ENCODE results near the gene C17orf58. TPM values are rescaled to one million over a fixed set of nuclear protein-coding genes. Genes with fewer than 3 reads are reported as not detected.
A peak's percentile ranks its signal among the peaks of the same experiment; 100 is the strongest.

The C17orf58 gene
- total and polyA plus RNA-seq, 9 of the 15 experiments (the other 6 are each of a cell fraction or from before 2014, with no cell fraction given) = 8.6 to 37.4 (median 27.6) TPM

- TF ChIP-seq, protein P1, sequence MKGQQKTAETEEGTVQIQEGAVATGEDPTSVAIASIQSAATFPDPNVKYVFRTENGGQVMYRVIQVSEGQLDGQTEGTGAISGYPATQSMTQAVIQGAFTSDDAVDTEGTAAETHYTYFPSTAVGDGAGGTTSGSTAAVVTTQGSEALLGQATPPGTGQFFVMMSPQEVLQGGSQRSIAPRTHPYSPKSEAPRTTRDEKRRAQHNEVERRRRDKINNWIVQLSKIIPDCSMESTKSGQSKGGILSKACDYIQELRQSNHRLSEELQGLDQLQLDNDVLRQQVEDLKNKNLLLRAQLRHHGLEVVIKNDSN (CRISPR knock-in tag; IDR thresholded peaks at IDR 0.05) = no peak
- 0 out of 2 replicates have a peak, but pooled peaks have one; percentile 28 for TF ChIP-seq POLR2A (conservative IDR thresholded peaks at IDR 0.05)
- TF ChIP-seq BHLHE40 (IDR thresholded peaks at IDR 0.05; ENCODE audit: low read length) = no peak
- TF ChIP-seq, protein P2, sequence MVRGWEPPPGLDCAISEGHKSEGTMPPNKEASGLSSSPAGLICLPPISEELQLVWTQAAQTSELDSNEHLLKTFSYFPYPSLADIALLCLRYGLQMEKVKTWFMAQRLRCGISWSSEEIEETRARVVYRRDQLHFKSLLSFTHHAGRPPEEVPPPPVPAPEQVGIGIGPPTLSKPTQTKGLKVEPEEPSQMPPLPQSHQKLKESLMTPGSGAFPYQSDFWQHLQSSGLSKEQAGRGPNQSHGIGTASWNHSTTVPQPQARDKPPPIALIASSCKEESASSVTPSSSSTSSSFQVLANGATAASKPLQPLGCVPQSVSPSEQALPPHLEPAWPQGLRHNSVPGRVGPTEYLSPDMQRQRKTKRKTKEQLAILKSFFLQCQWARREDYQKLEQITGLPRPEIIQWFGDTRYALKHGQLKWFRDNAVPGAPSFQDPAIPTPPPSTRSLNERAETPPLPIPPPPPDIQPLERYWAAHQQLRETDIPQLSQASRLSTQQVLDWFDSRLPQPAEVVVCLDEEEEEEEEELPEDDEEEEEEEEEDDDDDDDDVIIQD (CRISPR knock-in tag; IDR thresholded peaks at IDR 0.05) = no peak
- no peak for TF ChIP-seq EZH2 (IDR thresholded peaks at IDR 0.05; ENCODE audit: borderline replicate concordance, low read depth, low read length)
- TF ChIP-seq MGA (IDR thresholded peaks at IDR 0.05) = peak; percentile 77
- no peak for TF ChIP-seq ASH1L (IDR thresholded peaks at IDR 0.05; ENCODE audit: borderline replicate concordance, low read depth, partially characterized antibody)
- TF ChIP-seq TOE1 (IDR thresholded peaks at IDR 0.05; ENCODE audit: borderline replicate concordance) = no peak
- TF ChIP-seq TOE1 (CRISPR knock-in tag; IDR thresholded peaks at IDR 0.05; ENCODE audit: borderline replicate concordance, low read depth) = no peak
- TF ChIP-seq ZNF232 (CRISPR knock-in tag; IDR thresholded peaks at IDR 0.05) = no peak
- TF ChIP-seq CREM (IDR thresholded peaks at IDR 0.05; ENCODE audit: low read depth) = no peak
- no peak for TF ChIP-seq ZNF212 (CRISPR knock-in tag; IDR thresholded peaks at IDR 0.05)
- TF ChIP-seq NCOA4 (IDR thresholded peaks at IDR 0.05; ENCODE audit: partially characterized antibody) = no peak
- TF ChIP-seq ZBTB17 (CRISPR knock-in tag; IDR thresholded peaks at IDR 0.05) = no peak
- TF ChIP-seq EP300 (IDR thresholded peaks at IDR 0.05; ENCODE audit: low read length) = no peak
- no peak for TF ChIP-seq EHMT2 (IDR thresholded peaks at IDR 0.05)
- TF ChIP-seq ZNF699 (CRISPR knock-in tag; IDR thresholded peaks at IDR 0.05; ENCODE audit: insufficient replicate concordance) = no peak
These were observed 24.1 kb upstream of the C17orf58 start (continued) for GRCh38 chr17:68020409-68020756.
